A549 (cell line): ENCODE measurements around the gene ALDH4A1. TPM values are rescaled to one million over a fixed set of nuclear protein-coding genes. Genes with fewer than 3 reads are reported as not detected.
A peak's percentile ranks its signal among the peaks of the same experiment; 100 is the strongest.

Experiments used
- ATAC-seq, 2 experiments: fragments of 200-7000 bp in 1 of 2; fragments of >200 bp in 1 of 2; cut with Nextera tagmentation in 1 of 2; cut with Tn5 transposase in 1 of 2; 3 replicates each; pipeline versions ENCODE4 v1.8.0 to v1.9.1; 2018 to 2020; ENCODE audit warnings: mild to moderate bottlenecking in 1 of 2, moderate library complexity in 1 of 2
- CTCF ChIA-PET: fragments of 300-600 bp; sonication (Branson Sonifier 250); formaldehyde crosslinking; extraction: SDS; loops from one replicate; lab custom pipeline; 2021; ENCODE audit warnings: antibody characterized with exemption, inconsistent platforms; lab: Yijun Ruan, JAX
- POLR2A ChIA-PET: fragments of 350-600 bp; formaldehyde crosslinking; extraction: SDS; loops from one replicate; lab custom pipeline; 2021; ENCODE audit warnings: antibody characterized with exemption, inconsistent platforms; lab: Yijun Ruan, JAX
- DNase-seq, 2 experiments: peaks; one replicate each; pipeline versions ENCODE4 v3.0.0 to v3.0.0-alpha.2; 2011 to 2016; ENCODE audit warnings: low read depth in 1 of 2, low spot score in 1 of 2
- FAIRE-seq: peaks from 2 replicates; lab custom pipeline; 2011; peaks lifted over from hg19 to GRCh38; lab: Jason Lieb, UNC
- H3K27ac ChIP-seq, 2 experiments: fragments of >200 bp; sonication (Bioruptor Twin); formaldehyde crosslinking; 3 replicates each; pipeline ENCODE4 v1.5.1; 2016 to 2017
- H3K4me1 ChIP-seq: fragments of >200 bp; sonication (Bioruptor Twin); formaldehyde crosslinking; 3 replicates; pipeline ENCODE4 v1.6.1; 2016
- H3K4me2 ChIP-seq: fragments of >200 bp; sonication (Bioruptor Twin); formaldehyde crosslinking; 3 replicates; pipeline ENCODE4 v1.6.1; 2016
- H3K4me3 ChIP-seq: fragments of >200 bp; sonication (Bioruptor Twin); formaldehyde crosslinking; 3 replicates; pipeline ENCODE4 v1.5.1; 2016
- H3K9me3 ChIP-seq: fragments of >200 bp; sonication (Bioruptor Twin); formaldehyde crosslinking; 3 replicates; pipeline ENCODE4 v1.6.1; 2016
- CHD2 ChIP-seq: fragments of 150-350 bp; IDR thresholded peaks from 2 replicates; pipeline ENCODE4 v1.6.1; 2014; ENCODE audit warnings: low read length; ENCODE audit not compliant: partially characterized antibody
- ESRRA ChIP-seq: fragments of 150-350 bp; IDR thresholded peaks from 2 replicates; pipeline ENCODE4 v1.6.1; 2014; ENCODE audit warnings: mild to moderate bottlenecking, low read length, borderline replicate concordance
- FOSL2 ChIP-seq, 2 experiments: fragments of 450-650 bp in 1 of 2; fragments of >200 bp in 1 of 2; sonication (Bioruptor Twin) in 1 of 2; formaldehyde crosslinking; IDR thresholded peaks; 2 replicates each; pipeline versions ENCODE4 v1.5.0 to v1.6.1; 2016 to 2020; ENCODE audit warnings: mild to moderate bottlenecking in 1 of 2, moderate library complexity in 1 of 2
- FOXS1 ChIP-seq: fragments of 250-450 bp; sonication (Bioruptor Pico); IDR thresholded peaks from 2 replicates; pipeline ENCODE4 v1.5.0; 2020; ENCODE audit warnings: mild to moderate bottlenecking, moderate library complexity
- HEYL ChIP-seq: fragments of 250-450 bp; sonication (Bioruptor Pico); IDR thresholded peaks from 2 replicates; pipeline ENCODE4 v1.8.0; 2021; ENCODE audit warnings: mild to moderate bottlenecking, moderate library complexity
- HOXB13 ChIP-seq: fragments of 250-450 bp; sonication (Bioruptor Pico); IDR thresholded peaks from 2 replicates; pipeline ENCODE4 v1.5.0; 2020; ENCODE audit warnings: low read depth, mild to moderate bottlenecking, moderate library complexity
- HOXB5 ChIP-seq: fragments of 250-450 bp; sonication (Bioruptor Pico); IDR thresholded peaks from 2 replicates; pipeline ENCODE4 v1.5.0; 2020; ENCODE audit warnings: mild to moderate bottlenecking, moderate library complexity
- JUNB ChIP-seq: fragments of >200 bp; sonication (Bioruptor Twin); formaldehyde crosslinking; IDR thresholded peaks from 2 replicates; pipeline ENCODE4 v1.6.1; 2016
- KDM1A ChIP-seq: fragments of 200-600 bp; sonication (generic); IDR thresholded peaks from 2 replicates; pipeline ENCODE4 v1.6.1; 2016; ENCODE audit warnings: low read depth, mild to moderate bottlenecking
- KDM5A ChIP-seq: fragments of 200-600 bp; sonication (generic); IDR thresholded peaks from 2 replicates; pipeline ENCODE4 v1.6.1; 2016; ENCODE audit warnings: antibody characterized with exemption, mild to moderate bottlenecking
- PHF8 ChIP-seq: fragments of 200-600 bp; sonication (generic); IDR thresholded peaks from 2 replicates; pipeline ENCODE4 v1.6.1; 2016; ENCODE audit warnings: low read depth, mild to moderate bottlenecking, antibody characterized with exemption, moderate library complexity, borderline replicate concordance
- RARB ChIP-seq: fragments of 250-450 bp; sonication (Bioruptor Pico); IDR thresholded peaks from 2 replicates; pipeline ENCODE4 v1.8.0; 2021; ENCODE audit warnings: mild to moderate bottlenecking, moderate library complexity
- RCOR1 ChIP-seq: fragments of 150-350 bp; IDR thresholded peaks from 2 replicates; pipeline ENCODE4 v1.6.1; 2014; ENCODE audit warnings: antibody characterized with exemption, low read length, low read depth
- SMC3 ChIP-seq: fragments of >200 bp; sonication (Bioruptor Twin); formaldehyde crosslinking; IDR thresholded peaks from 3 replicates; pipeline ENCODE4 v1.6.1; 2018; ENCODE audit warnings: inconsistent platforms
- SREBF2 ChIP-seq: fragments of 450-650 bp; IDR thresholded peaks from 2 replicates; pipeline ENCODE4 v1.6.1; 2014; ENCODE audit warnings: mild to moderate bottlenecking, moderate library complexity
- TFCP2L1 ChIP-seq: fragments of 250-450 bp; sonication (Bioruptor Pico); IDR thresholded peaks from 2 replicates; pipeline ENCODE4 v1.5.0; 2021; ENCODE audit warnings: mild to moderate bottlenecking
- TP53 ChIP-seq: fragments of 250-450 bp; sonication (Bioruptor Pico); IDR thresholded peaks from 2 replicates; pipeline ENCODE4 v1.5.0; 2021; ENCODE audit warnings: mild to moderate bottlenecking, moderate library complexity
- ZC3H11A ChIP-seq: fragments of 450-650 bp; IDR thresholded peaks from 2 replicates; pipeline ENCODE4 v1.6.1; 2014; ENCODE audit warnings: antibody characterized with exemption, mild to moderate bottlenecking
- WGBS: methylation state at CpG from one replicate; pipeline ENCODE4 v1.1.6; 2017; ENCODE audit errors: missing lambda C conversion rate; 5-methylcytosine and 5-hydroxymethylcytosine counted together
- polyA plus RNA-seq, 4 experiments: library from polyadenylated mRNA; depleted of rRNA in 3 of 4; stranded (reverse); fragments of >200 nt; fragmentation: RNase III in 1 of 4; extraction: RNeasy Plus Mini Kit Qiagen cat#74134 plus additional on column Dnase treatment in 1 of 4; gene quantifications; 2 replicates in 3 of 4; 3 replicates in 1 of 4; pipeline ENCODE4 v1.2.3, GENCODE V29; 2011 to 2017
- TF ChIP-seq, protein P1 (sequence below): IDR thresholded peaks from 2 replicates; pipeline ENCODE4 v1.6.1; 2012
- TF ChIP-seq, protein P2 (sequence below): fragments of 250-450 bp; sonication (Bioruptor Pico); IDR thresholded peaks from 2 replicates; pipeline ENCODE4 v1.5.0; 2021; ENCODE audit warnings: mild to moderate bottlenecking, moderate library complexity, borderline replicate concordance
- TF ChIP-seq, protein P3 (sequence below): fragments of >200 bp; sonication (Bioruptor Twin); formaldehyde crosslinking; IDR thresholded peaks from 3 replicates; pipeline ENCODE4 v1.6.1; 2016

Gene ALDH4A1
- polyA plus RNA-seq, 2 of the 4 experiments (the other 2 are of a cell fraction): 9.4 to 15.4 TPM

DNA sequence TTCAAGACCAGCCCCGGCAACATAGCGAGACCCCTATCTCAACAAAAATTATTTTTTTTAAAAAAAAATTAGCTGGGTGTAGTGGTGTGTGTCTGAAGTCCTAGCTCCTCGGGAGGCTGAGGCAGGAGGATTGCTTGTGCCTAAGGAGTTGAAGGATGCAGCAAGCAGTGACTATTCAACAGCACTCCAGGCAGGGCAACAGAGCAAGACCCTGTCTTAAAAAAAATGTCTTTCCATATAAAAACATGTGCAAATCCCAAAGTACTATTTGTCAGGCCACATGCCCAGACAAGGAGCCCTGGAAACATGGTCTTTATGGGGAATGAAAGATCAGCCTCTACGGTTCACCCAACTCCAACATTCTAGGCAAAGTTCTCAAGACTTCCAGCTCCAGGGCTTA lies 40.8 kb upstream of the ALDH4A1 start:
- Histone ChIP-seq H3K4me1 (peaks cover 83% of the 10 kb centered on the region), H3K27ac (peak overlapping the region in 1 of 2 experiments; percentile 4; a peak in 1 of 6 replicates), H3K4me2 (no peak overlapping the region), H3K9me3 (no peaks in the 10 kb centered on the region)
- ATAC-seq: no peak
- WGBS: 93% methylated on average over 4 of the region's 4 CpGs
- TF ChIP-seq RCOR1 (no peak), CHD2 (no peak), JUNB (no peak), FOXS1 (CRISPR knock-in tag) (no peak), TFCP2L1 (CRISPR knock-in tag) (no peak), HOXB13 (CRISPR knock-in tag) (no peak), RARB (CRISPR knock-in tag) (no peak), HEYL (CRISPR knock-in tag) (no peak), FOSL2 (IDR thresholded peaks at IDR 0.05) (no peak), FOSL2 (CRISPR knock-in tag; IDR thresholded peaks at IDR 0.05) (no peak), SMC3 (no peak), PHF8 (no peak), SREBF2 (no peak), ESRRA (no peak), HOXB5 (CRISPR knock-in tag) (no peak), KDM5A (no peak), TP53 (no peak)
- TF ChIP-seq, protein P1, sequence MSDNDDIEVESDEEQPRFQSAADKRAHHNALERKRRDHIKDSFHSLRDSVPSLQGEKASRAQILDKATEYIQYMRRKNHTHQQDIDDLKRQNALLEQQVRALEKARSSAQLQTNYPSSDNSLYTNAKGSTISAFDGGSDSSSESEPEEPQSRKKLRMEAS: no peak
- TF ChIP-seq, protein P2, sequence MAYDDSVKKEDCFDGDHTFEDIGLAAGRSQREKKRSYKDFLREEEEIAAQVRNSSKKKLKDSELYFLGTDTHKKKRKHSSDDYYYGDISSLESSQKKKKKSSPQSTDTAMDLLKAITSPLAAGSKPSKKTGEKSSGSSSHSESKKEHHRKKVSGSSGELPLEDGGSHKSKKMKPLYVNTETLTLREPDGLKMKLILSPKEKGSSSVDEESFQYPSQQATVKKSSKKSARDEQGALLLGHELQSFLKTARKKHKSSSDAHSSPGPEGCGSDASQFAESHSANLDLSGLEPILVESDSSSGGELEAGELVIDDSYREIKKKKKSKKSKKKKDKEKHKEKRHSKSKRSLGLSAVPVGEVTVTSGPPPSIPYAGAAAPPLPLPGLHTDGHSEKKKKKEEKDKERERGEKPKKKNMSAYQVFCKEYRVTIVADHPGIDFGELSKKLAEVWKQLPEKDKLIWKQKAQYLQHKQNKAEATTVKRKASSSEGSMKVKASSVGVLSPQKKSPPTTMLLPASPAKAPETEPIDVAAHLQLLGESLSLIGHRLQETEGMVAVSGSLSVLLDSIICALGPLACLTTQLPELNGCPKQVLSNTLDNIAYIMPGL (CRISPR knock-in tag): no peak
- TF ChIP-seq, protein P3, sequence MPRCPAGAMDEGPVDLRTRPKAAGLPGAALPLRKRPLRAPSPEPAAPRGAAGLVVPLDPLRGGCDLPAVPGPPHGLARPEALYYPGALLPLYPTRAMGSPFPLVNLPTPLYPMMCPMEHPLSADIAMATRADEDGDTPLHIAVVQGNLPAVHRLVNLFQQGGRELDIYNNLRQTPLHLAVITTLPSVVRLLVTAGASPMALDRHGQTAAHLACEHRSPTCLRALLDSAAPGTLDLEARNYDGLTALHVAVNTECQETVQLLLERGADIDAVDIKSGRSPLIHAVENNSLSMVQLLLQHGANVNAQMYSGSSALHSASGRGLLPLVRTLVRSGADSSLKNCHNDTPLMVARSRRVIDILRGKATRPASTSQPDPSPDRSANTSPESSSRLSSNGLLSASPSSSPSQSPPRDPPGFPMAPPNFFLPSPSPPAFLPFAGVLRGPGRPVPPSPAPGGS: no peak
- TF ChIP-seq, all 56 proteins: peak for 0
- POLR2A ChIA-PET: no interaction called here
- H3K4me3 ChIP-seq: no peak overlapping the region
- FAIRE-seq (no peak), DNase-seq (no peak)
- CTCF ChIA-PET: interaction anchor here (1.0 to 4.4 kb wide), 5 partner anchors 11 to 153 kb away, joined by 3 to 23 read pairs (median 6); no protein-coding TSS in a partner anchor

DNA sequence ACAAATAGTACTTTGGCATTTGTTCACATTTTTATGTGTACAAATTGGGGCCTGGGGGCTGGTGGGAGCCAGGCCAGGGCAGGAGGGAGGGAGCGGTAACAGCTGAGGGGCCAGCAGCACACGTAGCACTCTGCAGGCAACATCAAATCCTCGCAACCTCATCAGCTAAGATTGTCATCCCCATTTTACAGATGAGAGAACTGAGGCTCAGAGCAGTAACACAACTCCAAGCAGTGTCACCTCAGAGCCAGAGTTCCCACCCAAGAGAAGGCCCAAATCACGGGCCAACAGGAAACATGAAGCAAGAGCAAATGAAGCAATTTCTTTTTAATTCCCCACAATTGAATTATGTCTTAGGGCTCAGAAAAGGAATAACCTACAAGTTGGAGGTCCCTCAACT lies 40.0 kb upstream of the ALDH4A1 start:
- POLR2A ChIA-PET: no interaction called here
- no peak overlapping the region for H3K4me2 ChIP-seq

More for the DNA sequence above, 40.0 kb upstream of the ALDH4A1 start:
- TF ChIP-seq ZC3H11A: no peak
- TF ChIP-seq KDM1A: peak; percentile 77; the same call in 1 of the 2 replicates
- CTCF ChIA-PET: interaction anchor here (1.0 to 2.7 kb wide), 5 partner anchors 12 to 154 kb away, joined by 3 to 13 read pairs (median 5); no protein-coding TSS in a partner anchor
- FAIRE-seq (no peak), ATAC-seq (no peak), DNase-seq (no peak)
- Histone ChIP-seq H3K27ac (peak overlapping the region in 1 of 2 experiments; percentile 68; a peak in 3 of 6 replicates), H3K4me3 (no peak overlapping the region), H3K9me3 (no peaks in the 10 kb centered on the region), H3K4me1 (peaks cover 83% of the 10 kb centered on the region)
- 89% methylated on average over 4 of the region's 4 CpGs for WGBS
